HG03108 (cell line): ENCODE data around the gene CABP2.
"Not testable (repeated sequence)": the region's sequence is repeated elsewhere in the genome, so short reads cannot be mapped to it uniquely, and the experiment has no call there.

Source experiments
- ATAC-seq: cut with Tn5 transposase; IDR thresholded peaks from one replicate; pipeline ENCODE4 v1.9.1; 2021; ENCODE audit warnings: moderate library complexity; ENCODE audit not compliant: unreplicated experiment

CABP2 gene

GRCh38 chr11:67482275-67482826 is 40.9 kb downstream of the CABP2 start:
- ATAC-seq, result no peak

DNA sequence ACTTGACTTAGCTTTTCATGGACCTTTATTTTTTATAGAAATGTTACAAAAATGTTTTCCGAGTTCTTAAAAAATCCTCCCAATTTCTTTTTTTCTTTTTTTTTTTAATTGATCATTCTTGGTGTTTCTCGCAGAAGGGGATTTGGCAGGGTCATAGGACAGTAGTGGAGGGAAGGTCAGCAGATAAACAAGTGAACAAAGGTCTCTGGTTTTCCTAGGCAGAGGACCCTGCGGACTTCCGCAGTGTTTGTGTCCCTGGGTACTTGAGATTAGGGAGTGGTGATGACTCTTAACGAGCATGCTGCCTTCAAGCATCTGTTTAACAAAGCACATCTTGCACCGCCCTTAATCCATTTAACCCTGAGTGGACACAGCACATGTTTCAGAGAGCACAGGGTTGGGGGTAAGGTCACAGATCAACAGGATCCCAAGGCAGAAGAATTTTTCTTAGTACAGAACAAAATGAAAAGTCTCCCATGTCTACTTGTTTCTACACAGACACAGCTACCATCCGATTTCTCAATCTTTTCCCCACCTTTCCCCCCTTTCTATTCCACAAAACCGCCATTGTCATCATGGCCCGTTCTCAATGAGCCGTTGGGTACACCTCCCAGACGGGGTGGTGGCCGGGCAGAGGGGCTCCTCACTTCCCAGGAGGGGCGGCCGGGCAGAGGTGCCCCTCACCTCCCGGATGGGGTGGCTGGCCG is 45.7 kb downstream of the CABP2 start:
- not testable (repeated sequence) for ATAC-seq

GRCh38 chr11:67476692-67477091 is 46.6 kb downstream of the CABP2 start:
- ATAC-seq, result not testable (repeated sequence)

- no peak for ATAC-seq
These were observed 50.4 kb downstream of the CABP2 start for GRCh38 chr11:67472882-67473281.

DNA sequence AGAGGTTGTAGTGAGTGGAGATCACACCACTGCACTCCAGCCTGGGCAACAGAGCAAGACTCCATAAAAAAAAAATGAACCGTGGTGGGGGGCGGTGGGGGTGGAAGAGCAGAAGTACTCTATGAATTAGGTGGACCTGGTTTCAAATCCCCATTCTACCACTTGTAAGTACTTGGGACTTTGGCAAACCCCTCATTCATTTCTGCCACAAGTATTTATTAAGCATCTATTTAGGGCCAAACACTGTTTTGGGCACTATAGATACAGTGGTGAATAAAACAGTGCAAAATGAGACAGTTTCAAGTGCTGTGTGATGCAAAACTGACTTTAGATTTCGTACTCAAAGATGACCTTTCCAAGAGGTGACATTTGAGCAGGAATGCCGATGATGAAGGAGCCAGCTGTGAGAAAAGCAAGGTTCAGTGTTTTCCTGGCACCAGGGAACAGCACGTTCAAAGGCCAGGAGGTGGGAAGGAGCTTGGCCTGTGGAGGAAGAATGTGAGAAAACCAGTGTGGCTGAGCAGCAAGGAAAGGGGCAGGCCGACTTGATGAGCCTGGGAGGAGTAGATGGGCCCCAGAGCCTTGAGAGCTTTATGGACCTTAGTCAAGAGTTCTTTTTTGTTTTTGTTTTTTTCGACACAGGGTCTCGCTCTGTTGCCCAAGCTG is 52.8 kb downstream of the CABP2 start:
- no peak for ATAC-seq

DNA sequence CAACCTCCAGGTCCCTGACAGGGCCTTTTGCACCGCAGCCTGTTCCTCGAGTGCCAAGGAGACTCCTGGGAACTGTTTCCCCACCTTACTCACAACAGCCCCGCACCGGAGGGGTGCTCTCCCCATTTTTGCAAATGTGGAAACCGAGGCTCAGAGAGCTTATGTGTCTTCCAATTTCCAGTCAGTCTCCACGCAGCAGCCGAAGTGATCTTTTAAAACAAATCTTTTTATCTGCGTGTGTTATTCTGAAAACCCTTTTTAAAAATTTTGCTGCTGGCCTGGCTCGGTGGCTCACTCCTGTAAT is 53.8 kb downstream of the CABP2 start:
- no peak for ATAC-seq
